GM23338 (cell line): Measurements from ENCODE around the gene ANO7. TPM values are rescaled to one million over a fixed set of nuclear protein-coding genes. Genes with fewer than 3 reads are reported as not detected.

ENCODE experiments used
- ATAC-seq: fragments of 200-7000 bp; cut with Tn5 transposase; 3 replicates; pipeline ENCODE4 v1.9.1; 2020
- DNase-seq: peaks from one replicate; pipeline ENCODE4 v3.0.0-alpha.2; 2015; ENCODE audit warnings: low spot score
- H2AFZ ChIP-seq: fragments of 200-600 bp; sonication (generic); 2 replicates; pipeline ENCODE4 v1.8.0; 2016; ENCODE audit warnings: antibody characterized with exemption, mild to moderate bottlenecking, moderate library complexity
- H3F3A ChIP-seq: fragments of 200-600 bp; sonication (generic); replicated peaks from 2 replicates; pipeline ENCODE4 v1.8.0; 2017; ENCODE audit warnings: antibody characterized with exemption, mixed run types, low read depth
- H3K27ac ChIP-seq: fragments of 200-600 bp; sonication (generic); 2 replicates; pipeline ENCODE4 v1.6.1; 2016; ENCODE audit warnings: low read depth
- H3K27me3 ChIP-seq: fragments of 200-600 bp; sonication (generic); 2 replicates; pipeline ENCODE4 v1.8.0; 2016; ENCODE audit warnings: mild to moderate bottlenecking, mixed run types, moderate library complexity; ENCODE audit not compliant: insufficient read depth
- H3K36me3 ChIP-seq: fragments of 200-600 bp; sonication (generic); 2 replicates; pipeline ENCODE4 v1.8.0; 2016; ENCODE audit warnings: mild to moderate bottlenecking; ENCODE audit not compliant: insufficient read depth
- H3K4me1 ChIP-seq: fragments of 200-600 bp; sonication (generic); 2 replicates; pipeline ENCODE4 v1.8.0; 2016; ENCODE audit warnings: mild to moderate bottlenecking, moderate library complexity; ENCODE audit not compliant: insufficient read depth
- H3K4me2 ChIP-seq: fragments of 200-600 bp; sonication (generic); 2 replicates; pipeline ENCODE4 v1.7.1; 2017; ENCODE audit warnings: mixed run types
- H3K4me3 ChIP-seq: fragments of 200-600 bp; sonication (generic); 2 replicates; pipeline ENCODE4 v1.6.1; 2016; ENCODE audit warnings: mixed run types
- H3K79me2 ChIP-seq: fragments of 200-600 bp; sonication (generic); replicated peaks from 2 replicates; pipeline ENCODE4 v1.8.0; 2017; ENCODE audit warnings: mild to moderate bottlenecking; ENCODE audit not compliant: insufficient read depth
- H3K9me2 ChIP-seq: fragments of 200-600 bp; sonication (generic); 2 replicates; pipeline ENCODE4 v1.8.0; 2017; ENCODE audit not compliant: insufficient read depth
- H4K20me1 ChIP-seq: fragments of 200-600 bp; sonication (generic); replicated peaks from 2 replicates; pipeline ENCODE4 v1.8.0; 2017; ENCODE audit warnings: mild to moderate bottlenecking; ENCODE audit not compliant: insufficient read depth
- H3K27ac Mint-ChIP-seq: 2 replicates; pipeline ENCODE4 v1.8.0; 2020; ENCODE audit warnings: inconsistent platforms, mild to moderate bottlenecking, moderate library complexity, mixed read lengths
- H3K27me3 Mint-ChIP-seq: 3 replicates; pipeline ENCODE4 v1.8.0; 2022; ENCODE audit warnings: low read depth, mild to moderate bottlenecking, moderate library complexity, mixed read lengths, inconsistent platforms; ENCODE audit not compliant: insufficient read depth, poor library complexity
- H3K36me3 Mint-ChIP-seq: 3 replicates; pipeline ENCODE4 v1.8.0; 2021; ENCODE audit warnings: low read depth, mild to moderate bottlenecking, inconsistent platforms, moderate library complexity, mixed read lengths
- H3K4me1 Mint-ChIP-seq: 3 replicates; pipeline ENCODE4 v1.8.0; 2020; ENCODE audit warnings: mild to moderate bottlenecking, inconsistent platforms, mixed read lengths
- H3K4me3 Mint-ChIP-seq: 3 replicates; pipeline ENCODE4 v1.8.0; 2021; ENCODE audit warnings: moderate library complexity, mild to moderate bottlenecking, inconsistent platforms, mixed read lengths
- H3K9me3 Mint-ChIP-seq: 3 replicates; pipeline ENCODE4 v1.8.0; 2020; ENCODE audit warnings: moderate library complexity, mild to moderate bottlenecking, inconsistent platforms, mixed read lengths
- CREB1 ChIP-seq: fragments of 250-450 bp; sonication (Bioruptor Pico); IDR thresholded peaks from 2 replicates; pipeline ENCODE4 v1.5.0; 2020; ENCODE audit warnings: low read depth, mild to moderate bottlenecking, moderate library complexity
- EZH2 ChIP-seq: fragments of 200-600 bp; sonication (generic); IDR thresholded peaks from one replicate; pipeline ENCODE4 v1.8.0; 2017; ENCODE audit warnings: antibody characterized with exemption, mild to moderate bottlenecking, low read depth; ENCODE audit not compliant: unreplicated experiment
- EZH2phosphoT487 ChIP-seq: fragments of 200-600 bp; sonication (generic); IDR thresholded peaks from one replicate; pipeline ENCODE4 v1.8.1; 2018; ENCODE audit warnings: antibody characterized with exemption; ENCODE audit not compliant: unreplicated experiment
- JUNB ChIP-seq: IDR thresholded peaks from one replicate; pipeline ENCODE4 v1.6.1; 2016; ENCODE audit warnings: antibody characterized with exemption; ENCODE audit not compliant: unreplicated experiment
- NANOG ChIP-seq: IDR thresholded peaks from 2 replicates; pipeline ENCODE4 v1.6.1; 2016; ENCODE audit warnings: antibody characterized with exemption, borderline replicate concordance
- POLR2AphosphoS5 ChIP-seq: IDR thresholded peaks from 2 replicates; pipeline ENCODE4 v1.6.1; 2016; ENCODE audit warnings: antibody characterized with exemption, low read depth
- REST ChIP-seq: IDR thresholded peaks from one replicate; pipeline ENCODE4 v1.6.1; 2018; ENCODE audit warnings: antibody characterized with exemption; ENCODE audit not compliant: unreplicated experiment
- ZNF114 ChIP-seq: fragments of 250-450 bp; sonication (Bioruptor Pico); IDR thresholded peaks from 2 replicates; pipeline ENCODE4 v1.5.0; 2020; ENCODE audit warnings: mild to moderate bottlenecking, moderate library complexity
- ZNF331 ChIP-seq: fragments of 250-450 bp; sonication (Bioruptor Pico); IDR thresholded peaks from 2 replicates; pipeline ENCODE4 v1.5.0; 2020; ENCODE audit warnings: low read depth, mild to moderate bottlenecking, moderate library complexity
- polyA plus RNA-seq: library from polyadenylated mRNA; unstranded; fragments of >200 nt; fragmentation: Nextera tagmentation; extraction: Ambion mirVana; gene quantifications from 2 replicates; pipeline ENCODE4 v1.2.1, GENCODE V29; 2016
- total RNA-seq: library from RNA; depleted of rRNA; stranded (reverse); fragments of >200 nt; shearing (Covaris generic); gene quantifications from 2 replicates; pipeline ENCODE4 v1.2.3, GENCODE V29; 2014
- TF ChIP-seq, protein P1 (sequence below): IDR thresholded peaks from 2 replicates; pipeline ENCODE4 v1.6.1; 2016; ENCODE audit warnings: antibody characterized with exemption
- TF ChIP-seq, protein P2 (sequence below), 2 experiments: fragments of 200-600 bp in 1 of 2; sonication (generic) in 1 of 2; conservative IDR thresholded peaks; 2 replicates each; pipeline versions ENCODE4 v1.5.1 to v1.6.1; 2016 to 2017; ENCODE audit warnings: antibody characterized with exemption in 2 of 2, low read depth in 2 of 2, mild to moderate bottlenecking in 2 of 2, moderate library complexity in 1 of 2

The ANO7 gene
- total and polyA plus RNA-seq, 2 experiments from 2014 or later: 3.6 to 5.1 TPM

DNA sequence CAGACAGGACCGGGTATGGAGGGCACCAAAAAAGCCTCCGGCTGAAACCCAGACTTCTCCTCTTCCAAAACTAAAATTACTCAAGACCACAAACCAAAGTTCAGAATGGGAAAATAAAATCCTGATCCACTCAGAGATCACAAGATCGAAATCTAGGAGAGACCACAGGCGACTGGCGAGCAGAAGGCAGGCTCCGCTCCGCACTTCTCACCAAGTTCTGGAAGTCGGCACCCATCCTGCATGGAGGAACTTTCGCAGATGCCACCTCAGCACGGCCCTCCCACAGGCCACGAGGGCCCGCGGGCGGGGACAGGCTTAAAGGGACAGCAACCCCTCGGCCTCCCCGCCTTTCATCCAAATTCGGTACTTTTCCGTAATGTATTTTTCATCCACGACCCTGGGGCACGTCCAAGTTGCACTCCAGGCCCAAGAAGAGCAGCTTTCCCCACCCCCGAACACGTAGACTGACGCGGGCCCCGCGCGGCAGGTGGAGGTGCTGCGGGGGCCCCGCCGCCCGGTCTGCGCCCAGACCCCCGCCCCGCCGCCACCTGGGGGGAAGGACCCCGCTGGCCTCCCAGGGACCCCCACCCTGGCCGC lies 83.3 kb downstream of the ANO7 start:
- TF ChIP-seq EZH2 (no peak), CREB1 (CRISPR knock-in tag) (no peak), EZH2phosphoT487 (no peak), JUNB (no peak), ZNF114 (CRISPR knock-in tag) (no peak), ZNF331 (CRISPR knock-in tag) (no peak), REST (no peak)
- TF ChIP-seq, protein P1, sequence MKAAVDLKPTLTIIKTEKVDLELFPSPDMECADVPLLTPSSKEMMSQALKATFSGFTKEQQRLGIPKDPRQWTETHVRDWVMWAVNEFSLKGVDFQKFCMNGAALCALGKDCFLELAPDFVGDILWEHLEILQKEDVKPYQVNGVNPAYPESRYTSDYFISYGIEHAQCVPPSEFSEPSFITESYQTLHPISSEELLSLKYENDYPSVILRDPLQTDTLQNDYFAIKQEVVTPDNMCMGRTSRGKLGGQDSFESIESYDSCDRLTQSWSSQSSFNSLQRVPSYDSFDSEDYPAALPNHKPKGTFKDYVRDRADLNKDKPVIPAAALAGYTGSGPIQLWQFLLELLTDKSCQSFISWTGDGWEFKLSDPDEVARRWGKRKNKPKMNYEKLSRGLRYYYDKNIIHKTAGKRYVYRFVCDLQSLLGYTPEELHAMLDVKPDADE: no peak
- no peak overlapping the region for H3K27ac ChIP-seq
- H3K4me3 ChIP-seq: peak overlapping the region; percentile 72
- Mint-ChIP-seq H3K27ac (0 out of 2 replicates have a peak overlapping the region, but pooled peaks have one; percentile 60), H3K4me3 (peak overlapping the region; percentile 82), H3K36me3 (peaks cover 16% of the 10 kb centered on the region), H3K27me3 (peaks cover 12% of the 10 kb centered on the region), H3K4me1 (peaks cover 45% of the 10 kb centered on the region), H3K9me3 (no peaks in the 10 kb centered on the region)
- H2AFZ ChIP-seq: no peak overlapping the region
- peaks cover 93% of the 10 kb centered on the region for H3K79me2 ChIP-seq
- H4K20me1 ChIP-seq: peaks cover 58% of the 10 kb centered on the region
- peak; percentile 44 for DNase-seq
- H3K4me1 ChIP-seq: peaks cover 16% of the 10 kb centered on the region
- 0 out of 2 replicates have a peak, but pooled peaks cover 5% of the 10 kb centered on the region for H3F3A ChIP-seq
- peak overlapping the region; percentile 90 for H3K4me2 ChIP-seq
- H3K27me3 ChIP-seq: no peaks in the 10 kb centered on the region
- ATAC-seq: peak; percentile 25
- H3K36me3 ChIP-seq: 0 out of 2 replicates have a peak, but pooled peaks cover under 1% of the 10 kb centered on the region
- no peaks in the 10 kb centered on the region for H3K9me2 ChIP-seq

GRCh38 chr2:241272303-241273209 lies 84.1 kb downstream of the ANO7 start:
- H3K79me2 ChIP-seq: peaks cover 93% of the 10 kb centered on the region
- peak overlapping the region; percentile 74 for H3K4me3 Mint-ChIP-seq
- H2AFZ ChIP-seq: no peak overlapping the region
- H3F3A ChIP-seq: 0 out of 2 replicates have a peak, but pooled peaks cover 5% of the 10 kb centered on the region
- H3K4me1 Mint-ChIP-seq: peaks cover 40% of the 10 kb centered on the region
- H3K4me1 ChIP-seq: peaks cover 16% of the 10 kb centered on the region
- H3K4me2 ChIP-seq: peak overlapping the region; percentile 90
- H3K36me3 ChIP-seq: no peaks in the 10 kb centered on the region
- H4K20me1 ChIP-seq: peaks cover 55% of the 10 kb centered on the region
- H3K27me3 Mint-ChIP-seq: peaks cover 12% of the 10 kb centered on the region
- H3K36me3 Mint-ChIP-seq: peaks cover 13% of the 10 kb centered on the region
- ATAC-seq (peak; percentile 75), DNase-seq (peak; percentile 64)
- H3K4me3 ChIP-seq: peak overlapping the region; percentile 72
- no peaks in the 10 kb centered on the region for H3K27me3 ChIP-seq
- H3K27ac Mint-ChIP-seq: no peak overlapping the region
- no peaks in the 10 kb centered on the region for H3K9me2 ChIP-seq
- no peaks in the 10 kb centered on the region for H3K9me3 Mint-ChIP-seq
- H3K27ac ChIP-seq: no peak overlapping the region
- peak; percentile 63; the same call in 1 of the 2 replicates for TF ChIP-seq CREB1 (CRISPR knock-in tag)
- no peak for TF ChIP-seq NANOG
- TF ChIP-seq, protein P2, sequence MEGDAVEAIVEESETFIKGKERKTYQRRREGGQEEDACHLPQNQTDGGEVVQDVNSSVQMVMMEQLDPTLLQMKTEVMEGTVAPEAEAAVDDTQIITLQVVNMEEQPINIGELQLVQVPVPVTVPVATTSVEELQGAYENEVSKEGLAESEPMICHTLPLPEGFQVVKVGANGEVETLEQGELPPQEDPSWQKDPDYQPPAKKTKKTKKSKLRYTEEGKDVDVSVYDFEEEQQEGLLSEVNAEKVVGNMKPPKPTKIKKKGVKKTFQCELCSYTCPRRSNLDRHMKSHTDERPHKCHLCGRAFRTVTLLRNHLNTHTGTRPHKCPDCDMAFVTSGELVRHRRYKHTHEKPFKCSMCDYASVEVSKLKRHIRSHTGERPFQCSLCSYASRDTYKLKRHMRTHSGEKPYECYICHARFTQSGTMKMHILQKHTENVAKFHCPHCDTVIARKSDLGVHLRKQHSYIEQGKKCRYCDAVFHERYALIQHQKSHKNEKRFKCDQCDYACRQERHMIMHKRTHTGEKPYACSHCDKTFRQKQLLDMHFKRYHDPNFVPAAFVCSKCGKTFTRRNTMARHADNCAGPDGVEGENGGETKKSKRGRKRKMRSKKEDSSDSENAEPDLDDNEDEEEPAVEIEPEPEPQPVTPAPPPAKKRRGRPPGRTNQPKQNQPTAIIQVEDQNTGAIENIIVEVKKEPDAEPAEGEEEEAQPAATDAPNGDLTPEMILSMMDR (conservative IDR thresholded peaks at IDR 0.05; ENCODE audit: low read depth in 2 of 2): no peak
- TF ChIP-seq POLR2AphosphoS5: peak; percentile 54; the same call in 1 of the 2 replicates
- TF ChIP-seq EZH2phosphoT487: no peak
- no peak for TF ChIP-seq ZNF331 (CRISPR knock-in tag)
